GM21526 (cell line): ENCODE results near the gene GNL1.
"Not testable (repeated sequence)": the region's sequence is repeated elsewhere in the genome, so short reads cannot be mapped to it uniquely, and the experiment has no call there.

Source experiments
- ATAC-seq: cut with Tn5 transposase; IDR thresholded peaks from one replicate; pipeline ENCODE4 v1.9.1; 2021; ENCODE audit warnings: moderate library complexity; ENCODE audit not compliant: unreplicated experiment, low FRiP score

GNL1 gene

DNA sequence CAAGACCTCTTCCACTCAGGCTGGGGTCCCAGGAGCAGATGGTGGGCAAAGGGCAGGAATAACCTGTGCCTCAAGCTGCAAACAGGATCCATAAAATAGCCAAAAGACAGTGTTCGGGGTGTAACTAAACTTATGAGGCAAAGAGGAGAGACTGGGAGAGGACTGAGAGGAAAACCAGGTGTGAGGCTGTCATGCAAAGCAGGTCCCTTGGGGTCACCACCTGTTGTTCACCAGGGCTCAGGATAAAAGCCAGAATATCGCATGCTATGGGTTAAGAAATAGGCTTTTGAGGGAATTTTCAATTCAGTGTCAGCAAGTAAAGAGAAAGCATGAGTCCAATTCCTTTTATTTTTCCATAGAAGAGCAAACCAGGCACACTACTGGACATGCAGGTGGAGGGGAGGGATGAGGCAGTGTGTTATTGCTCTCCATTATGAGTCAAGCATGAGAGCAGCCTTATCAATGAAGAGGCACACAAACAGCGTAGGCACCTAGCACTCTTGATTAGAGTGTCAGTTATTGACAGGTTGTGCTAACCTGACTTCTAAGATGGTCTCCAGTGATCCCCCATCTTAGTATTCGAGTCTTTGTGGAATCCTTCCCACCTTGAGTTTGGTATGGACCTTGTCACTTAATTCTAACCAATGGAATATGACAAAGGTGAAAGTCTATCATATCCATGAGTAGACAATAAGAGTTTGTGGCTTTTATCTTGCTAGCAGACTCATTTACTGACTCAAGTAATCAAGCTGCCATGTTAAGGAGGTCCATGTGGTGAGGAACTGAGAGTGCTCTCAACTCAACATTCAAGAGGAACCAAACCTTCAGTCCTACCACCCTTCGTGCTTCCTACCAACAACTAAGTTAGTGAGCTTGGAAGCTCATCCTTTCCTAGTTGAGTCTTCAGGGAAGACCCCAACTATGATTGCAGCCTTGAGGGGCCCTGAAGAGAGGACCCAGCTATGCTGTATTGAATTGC lies 48.2 kb downstream of the GNL1 start:
- ATAC-seq: no peak

DNA sequence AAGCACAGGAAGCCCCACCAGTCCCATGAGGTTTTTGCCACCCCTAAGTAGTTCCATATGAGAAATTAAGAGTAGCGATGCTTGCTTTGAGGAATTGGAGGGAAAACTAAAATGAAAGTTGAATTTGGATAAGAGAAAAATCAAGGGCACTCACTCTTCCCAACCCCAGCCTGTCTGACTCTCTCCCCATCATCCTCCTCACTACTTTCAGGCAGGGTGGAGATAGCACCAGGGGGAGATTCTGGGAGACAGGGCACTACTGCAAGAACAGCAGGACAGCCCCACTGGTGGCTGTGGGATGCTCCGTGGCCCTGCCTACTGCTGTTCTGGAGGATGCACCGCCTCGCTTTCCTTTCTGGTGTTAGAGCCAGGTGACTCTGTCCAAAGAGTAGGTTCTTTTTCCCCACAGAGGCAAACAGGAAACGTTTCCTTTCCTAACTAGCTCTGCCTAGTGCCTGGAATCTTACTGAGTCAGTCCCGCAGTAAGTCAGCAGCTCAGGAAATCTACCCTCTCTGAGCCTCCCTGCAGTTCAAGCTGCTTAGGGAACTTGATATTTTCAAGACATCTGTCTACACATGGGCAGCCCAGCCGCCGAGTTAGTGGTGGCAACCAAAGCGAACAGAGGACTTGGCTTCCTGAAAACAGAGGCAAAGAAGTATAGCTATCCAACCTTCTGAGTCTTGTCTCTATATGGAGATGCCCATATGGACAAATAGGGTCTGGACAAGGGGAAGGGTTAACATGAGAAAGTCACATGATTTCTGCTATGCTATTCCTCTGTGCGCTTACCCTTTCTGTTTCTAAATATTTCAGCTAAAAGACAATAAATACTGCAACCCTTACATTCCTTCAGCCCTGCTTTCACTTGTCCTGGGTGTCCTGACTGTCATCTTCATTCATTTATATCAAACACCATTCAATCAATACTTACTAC lies 55.6 kb downstream of the GNL1 start:
- no peak for ATAC-seq

DNA sequence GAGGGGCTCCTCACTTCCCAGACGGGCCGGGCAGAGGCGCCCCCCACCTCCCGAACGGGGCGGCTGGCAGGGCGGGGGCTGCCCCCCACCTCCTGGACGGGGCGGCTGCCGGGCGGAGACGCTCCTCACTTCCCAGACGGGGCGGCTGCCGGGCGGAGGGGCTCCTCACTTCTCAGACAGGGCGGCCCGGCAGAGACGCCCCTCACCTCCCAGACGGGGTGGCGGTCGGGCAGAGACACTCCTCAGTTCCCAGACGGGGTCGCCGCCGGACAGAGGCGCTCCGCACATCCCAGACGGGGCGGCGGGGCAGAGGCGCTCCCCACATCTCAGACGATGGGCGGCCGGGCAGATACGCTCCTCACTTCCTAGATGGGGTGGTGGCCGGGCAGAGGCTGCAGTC lies 57.6 kb downstream of the GNL1 start:
- not testable (repeated sequence) for ATAC-seq

DNA sequence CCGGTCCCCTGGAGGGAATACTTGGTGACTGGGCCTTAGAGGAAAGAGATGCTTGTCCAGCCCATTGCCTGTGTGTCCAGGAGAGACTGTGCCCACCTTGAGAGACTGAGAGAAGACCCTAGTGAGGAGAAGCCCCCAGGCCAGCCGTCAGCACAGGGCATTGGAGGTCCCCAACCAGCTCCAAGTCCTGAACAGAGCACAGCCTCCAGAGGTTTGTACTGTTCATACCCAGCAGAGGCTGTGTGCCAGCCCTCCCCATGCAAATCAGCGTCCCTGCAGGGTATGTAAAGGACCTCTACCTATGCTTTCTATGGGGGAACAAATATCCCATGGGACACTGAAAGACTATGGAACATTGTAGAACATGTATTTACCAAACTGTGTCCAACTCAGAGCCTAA lies 58.6 kb downstream of the GNL1 start:
- ATAC-seq: no peak

DNA sequence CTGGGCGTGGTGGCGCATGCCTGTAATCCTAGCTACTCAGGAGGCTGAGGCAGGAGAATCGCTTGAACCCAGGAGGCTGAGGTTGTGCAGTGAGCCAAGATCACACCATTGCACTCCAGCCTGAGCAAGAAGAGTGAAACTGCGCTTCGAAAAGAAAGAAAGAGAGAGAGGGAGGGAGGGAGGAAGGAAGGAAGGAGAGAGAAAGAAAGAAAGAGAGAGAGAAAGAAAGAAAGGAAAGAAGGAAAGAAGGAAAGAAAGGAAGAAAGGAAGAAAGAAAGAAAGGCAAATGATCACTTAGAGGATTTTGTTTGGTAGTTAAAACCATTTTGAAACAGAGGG lies 59.1 kb downstream of the GNL1 start:
- not testable (repeated sequence) for ATAC-seq

DNA sequence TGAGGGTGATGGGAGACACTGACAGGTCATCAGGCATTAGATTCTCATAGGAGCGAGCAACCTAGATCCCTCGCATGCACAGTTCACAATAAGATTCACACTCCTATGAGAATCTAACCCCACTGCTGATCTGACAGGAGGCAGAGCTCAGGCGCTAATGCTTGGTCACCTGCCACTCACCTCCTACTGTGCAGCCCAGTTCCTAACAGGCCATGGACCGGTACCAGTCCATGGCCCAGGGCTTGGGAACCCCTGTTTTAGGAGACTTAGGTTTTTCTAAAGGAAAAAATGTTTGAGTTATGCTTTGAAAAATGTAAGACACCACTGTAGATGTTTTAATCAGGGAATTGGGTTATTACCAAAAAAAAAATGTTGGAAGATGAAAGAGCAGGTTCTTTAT lies 60.3 kb downstream of the GNL1 start:
- ATAC-seq: no peak

DNA sequence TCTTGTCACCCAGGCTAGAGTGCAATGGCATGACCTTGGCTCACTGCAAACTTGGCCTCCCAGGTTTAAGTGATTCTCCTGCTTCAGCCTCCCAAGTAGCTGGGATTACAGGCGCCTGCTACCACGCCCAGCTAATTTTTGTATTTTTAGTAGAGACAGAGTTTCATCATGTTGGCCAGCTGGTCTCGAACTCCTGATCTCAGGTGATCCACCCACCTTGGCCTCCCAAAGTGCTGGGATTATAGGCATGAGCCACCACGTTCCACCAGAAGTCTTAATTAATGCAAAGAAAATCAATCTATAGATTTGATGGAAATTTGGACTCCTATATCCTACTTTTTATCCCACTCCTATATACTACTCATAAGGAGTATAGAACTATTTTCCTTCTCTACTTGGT lies 61.2 kb downstream of the GNL1 start:
- not testable (repeated sequence) for ATAC-seq

DNA sequence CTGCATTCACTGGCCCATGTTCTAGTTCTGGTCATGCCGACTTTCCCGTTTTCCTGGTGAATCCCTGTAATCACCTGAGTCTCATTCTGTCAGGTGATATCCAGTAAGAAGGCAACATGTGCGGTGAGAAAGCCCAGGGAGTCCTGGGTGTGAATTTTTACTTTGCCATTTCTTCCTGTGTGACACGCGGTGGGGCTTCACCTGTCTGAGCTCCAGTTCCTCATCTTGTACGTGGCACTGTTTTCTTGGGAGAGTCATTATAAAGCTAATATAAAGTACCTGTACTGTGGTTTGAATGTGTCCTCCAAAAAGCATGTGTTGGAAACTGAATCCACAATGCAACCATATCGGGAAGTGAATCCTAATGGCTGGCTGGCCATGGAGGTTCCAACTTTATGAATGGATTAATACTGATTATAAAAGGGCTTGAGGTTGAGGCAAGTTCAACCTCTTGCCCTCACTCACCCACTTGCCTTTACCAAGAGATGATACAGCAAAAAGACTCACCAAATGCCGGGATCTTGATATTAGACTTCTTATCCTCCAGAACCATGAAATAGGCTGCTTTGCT lies 61.9 kb downstream of the GNL1 start:
- no peak for ATAC-seq

DNA sequence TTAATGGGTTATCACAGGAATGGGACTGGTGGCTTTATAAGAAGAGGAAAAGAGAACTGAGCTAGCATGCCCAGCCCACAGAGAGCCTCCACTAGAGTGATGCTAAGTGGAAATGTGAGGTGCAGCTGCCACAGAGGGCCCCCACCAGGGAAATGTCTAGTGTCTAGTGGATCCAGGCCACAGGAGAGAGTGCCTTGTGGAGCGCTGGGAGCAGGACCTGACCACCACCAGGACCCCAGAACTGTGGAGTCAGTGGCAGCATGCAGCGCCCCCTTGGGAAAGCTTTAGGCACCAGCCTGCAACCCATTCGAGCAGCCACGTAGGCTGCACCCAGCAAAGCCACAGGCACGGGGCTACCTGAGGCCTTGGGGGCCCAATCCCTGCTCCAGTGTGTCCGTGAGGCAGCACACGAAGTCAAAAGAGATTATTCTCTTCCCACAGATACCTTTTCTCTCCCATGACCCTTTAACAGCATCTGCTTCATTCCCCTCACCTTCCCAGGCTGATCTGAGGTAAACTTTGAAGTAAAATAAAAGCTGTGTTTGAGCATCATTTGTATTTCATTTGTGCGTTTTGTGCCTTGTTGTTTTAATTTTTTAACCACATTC lies 62.5 kb downstream of the GNL1 start:
- no peak for ATAC-seq

DNA sequence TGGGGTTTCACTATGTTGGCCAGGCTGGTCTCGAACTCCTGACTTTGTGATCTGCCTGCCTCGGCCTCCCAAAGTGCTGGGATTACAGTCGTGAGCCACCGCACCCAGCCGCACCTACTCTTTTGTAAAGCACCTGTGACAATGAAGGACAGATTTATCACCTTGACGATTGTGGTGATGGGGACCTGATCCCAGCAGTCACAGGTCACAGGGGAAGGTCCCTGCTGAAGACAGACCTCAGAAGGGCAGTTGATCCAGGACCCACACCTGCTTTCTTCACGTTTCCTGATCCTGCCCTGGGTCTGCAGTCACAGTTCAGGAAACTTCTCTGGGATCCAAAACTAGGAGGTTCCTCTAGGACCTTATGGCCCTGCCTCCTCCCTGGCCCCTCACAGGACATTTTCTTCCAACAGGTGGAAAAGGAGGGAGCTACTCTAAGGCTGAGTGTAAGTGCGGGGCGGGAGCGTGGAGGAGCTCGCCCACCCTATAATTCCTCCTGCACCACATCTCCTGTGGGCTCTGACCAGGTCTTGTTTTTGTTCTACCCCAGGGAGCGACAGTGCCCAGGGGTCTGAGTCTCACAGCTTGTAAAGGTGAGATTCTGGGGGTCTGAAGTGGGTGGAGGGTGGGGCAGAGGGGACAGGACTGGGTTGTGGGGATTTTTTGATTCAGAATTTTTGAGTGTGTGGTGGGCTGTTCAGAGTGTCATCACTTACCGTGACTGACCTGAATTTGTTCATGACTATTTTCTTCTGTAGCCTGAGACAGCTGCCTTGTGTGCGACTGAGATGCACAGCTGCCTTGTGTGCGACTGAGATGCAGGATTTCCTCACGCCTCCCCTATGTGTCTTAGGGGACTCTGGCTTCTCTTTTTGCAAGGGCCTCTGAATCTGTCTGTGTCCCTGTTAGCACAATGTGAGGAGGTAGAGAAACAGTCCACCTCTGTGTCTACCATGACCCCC lies 64.0 kb downstream of the GNL1 start:
- no peak for ATAC-seq
